HG02642 (cell line): ENCODE measurements around the gene SORBS1.

Experiments
- ATAC-seq: cut with Tn5 transposase; IDR thresholded peaks from one replicate; pipeline ENCODE4 v1.9.1; 2021; ENCODE audit warnings: mild to moderate bottlenecking; ENCODE audit not compliant: unreplicated experiment, poor library complexity

SORBS1 gene

GRCh38 chr10:95335933-95336699, 225.1 kb downstream of the SORBS1 start:
- no peak for ATAC-seq

- no peak for ATAC-seq
Observed at GRCh38 chr10:95334805-95335144, 226.4 kb downstream of the SORBS1 start.

- no peak for ATAC-seq
Observed at GRCh38 chr10:95333997-95334804, 227.0 kb downstream of the SORBS1 start.

- ATAC-seq: no peak
Observed at GRCh38 chr10:95332666-95333249, 228.4 kb downstream of the SORBS1 start.

GRCh38 chr10:95331596-95332130, 229.5 kb downstream of the SORBS1 start:
- no peak for ATAC-seq

GRCh38 chr10:95330966-95331453, 230.2 kb downstream of the SORBS1 start:
- no peak for ATAC-seq

- no peak for ATAC-seq
Observed at GRCh38 chr10:95329296-95329695, 231.9 kb downstream of the SORBS1 start.

- no peak for ATAC-seq
Observed at GRCh38 chr10:95328013-95328412, 233.2 kb downstream of the SORBS1 start.

GRCh38 chr10:95327367-95327766, 233.8 kb downstream of the SORBS1 start:
- ATAC-seq: no peak

GRCh38 chr10:95326396-95326795, 234.8 kb downstream of the SORBS1 start:
- ATAC-seq: no peak

GRCh38 chr10:95325863-95326262, 235.3 kb downstream of the SORBS1 start:
- no peak for ATAC-seq

- no peak for ATAC-seq
Observed at GRCh38 chr10:95324436-95325268, 236.5 kb downstream of the SORBS1 start.

- ATAC-seq: no peak
Observed at GRCh38 chr10:95321554-95322301, 239.4 kb downstream of the SORBS1 start.

GRCh38 chr10:95319239-95319638, 241.9 kb downstream of the SORBS1 start:
- ATAC-seq: no peak

- ATAC-seq: no peak
Observed at GRCh38 chr10:95315509-95315908, 245.7 kb downstream of the SORBS1 start.

- ATAC-seq: no peak
Observed at GRCh38 chr10:95314192-95314918, 246.8 kb downstream of the SORBS1 start.

GRCh38 chr10:95312986-95313495, 248.1 kb downstream of the SORBS1 start:
- no peak for ATAC-seq

GRCh38 chr10:95312257-95312656, 248.9 kb downstream of the SORBS1 start:
- no peak for ATAC-seq
